Coronary artery (tissue), 2 donors: Measurements from ENCODE around the gene CASK.

Experiments
- DNase-seq: peaks from one replicate; pipeline ENCODE4 v3.0.0-alpha.2; 2017; ENCODE audit warnings: low spot score
- H3K27ac ChIP-seq, 2 donors: fragments of 200-600 bp; sonication (generic); one replicate each; pipeline ENCODE4 v1.5.1; 2016 to 2019
- H3K4me3 ChIP-seq: fragments of 200-600 bp; sonication (generic); 2 replicates; pipeline ENCODE4 v1.5.1; 2016; ENCODE audit warnings: mild to moderate bottlenecking, moderate library complexity
- CTCF ChIP-seq: fragments of 200-600 bp; sonication (generic); IDR thresholded peaks from one replicate; pipeline ENCODE4 v1.5.1; 2019; ENCODE audit warnings: antibody characterized with exemption

The CASK gene

GRCh38 chrX:41705680-41706374 is 217.5 kb downstream of the CASK start:
- no peak for DNase-seq
- Histone ChIP-seq H3K27ac (peak overlapping the region in 1 of 2 donors; percentile 46), H3K4me3 (no peak overlapping the region)
- no peak for TF ChIP-seq CTCF

- Histone ChIP-seq H3K4me3 (no peak overlapping the region), H3K27ac (peak overlapping the region in 1 of 2 donors; percentile 46)
- TF ChIP-seq CTCF, result no peak
- DNase-seq, result no peak
Measured at GRCh38 chrX:41705042-41705441, 218.3 kb downstream of the CASK start.

- TF ChIP-seq CTCF, result no peak
- DNase-seq, result no peak
- no peak overlapping the region for H3K4me3 ChIP-seq
- no peak overlapping the region for H3K27ac ChIP-seq
Measured at GRCh38 chrX:41703574-41704029, 219.8 kb downstream of the CASK start.

GRCh38 chrX:41695426-41695825 is 227.9 kb downstream of the CASK start:
- Histone ChIP-seq H3K27ac (no peak overlapping the region), H3K4me3 (no peak overlapping the region)
- DNase-seq, result no peak
- no peak for TF ChIP-seq CTCF

GRCh38 chrX:41693024-41693423 is 230.3 kb downstream of the CASK start:
- no peak overlapping the region for H3K4me3 ChIP-seq
- no peak for DNase-seq
- no peak for TF ChIP-seq CTCF
- peak overlapping the region in 1 of 2 donors; percentile 64 for H3K27ac ChIP-seq

GRCh38 chrX:41692162-41692749 is 231.1 kb downstream of the CASK start:
- Histone ChIP-seq H3K27ac (peak overlapping the region; percentile 50 to 64), H3K4me3 (peak overlapping the region; percentile 12)
- no peak for TF ChIP-seq CTCF
- DNase-seq, result no peak

- peak overlapping the region; percentile 25 for H3K4me3 ChIP-seq
- H3K27ac ChIP-seq, result peak overlapping the region in 1 of 2 donors; percentile 66
- no peak for DNase-seq
- no peak for TF ChIP-seq CTCF
Measured at GRCh38 chrX:41689711-41690110, 233.6 kb downstream of the CASK start.
